ENCODE data around the gene BACH2.

DNA sequence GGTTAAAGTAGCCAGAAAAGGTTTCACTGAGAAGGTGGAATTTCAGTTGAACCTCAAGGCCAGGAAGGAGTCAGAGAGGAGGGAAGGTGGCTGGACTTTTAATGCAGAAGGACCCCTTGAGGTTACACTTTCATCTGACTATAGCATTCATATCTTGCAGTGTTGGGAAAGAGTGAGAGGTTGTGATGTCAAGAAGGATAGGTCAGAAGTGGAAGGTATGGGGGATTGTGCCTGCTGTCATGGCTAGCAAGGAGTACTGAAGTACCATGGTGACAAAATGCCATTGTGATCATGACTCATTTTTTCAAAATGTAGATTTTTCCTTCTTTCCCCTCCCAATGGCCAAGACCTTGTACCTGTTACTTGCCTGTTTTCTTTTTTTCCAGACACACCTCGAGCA lies 5.2 kb upstream of the BACH2 start:
- TF ChIP-seq POLR2A (IDR thresholded peaks at IDR 0.05; ENCODE audit: low read depth, low read length) (no peak), RFX5 (IDR thresholded peaks at IDR 0.05; ENCODE audit: low read depth, low read length) (no peak), NFE2L2 (IDR thresholded peaks at IDR 0.05; ENCODE audit: low read depth, low read length) (no peak), FOS (IDR thresholded peaks at IDR 0.05; ENCODE audit: low read depth, low read length) (no peak)
- TF ChIP-seq, protein P1, sequence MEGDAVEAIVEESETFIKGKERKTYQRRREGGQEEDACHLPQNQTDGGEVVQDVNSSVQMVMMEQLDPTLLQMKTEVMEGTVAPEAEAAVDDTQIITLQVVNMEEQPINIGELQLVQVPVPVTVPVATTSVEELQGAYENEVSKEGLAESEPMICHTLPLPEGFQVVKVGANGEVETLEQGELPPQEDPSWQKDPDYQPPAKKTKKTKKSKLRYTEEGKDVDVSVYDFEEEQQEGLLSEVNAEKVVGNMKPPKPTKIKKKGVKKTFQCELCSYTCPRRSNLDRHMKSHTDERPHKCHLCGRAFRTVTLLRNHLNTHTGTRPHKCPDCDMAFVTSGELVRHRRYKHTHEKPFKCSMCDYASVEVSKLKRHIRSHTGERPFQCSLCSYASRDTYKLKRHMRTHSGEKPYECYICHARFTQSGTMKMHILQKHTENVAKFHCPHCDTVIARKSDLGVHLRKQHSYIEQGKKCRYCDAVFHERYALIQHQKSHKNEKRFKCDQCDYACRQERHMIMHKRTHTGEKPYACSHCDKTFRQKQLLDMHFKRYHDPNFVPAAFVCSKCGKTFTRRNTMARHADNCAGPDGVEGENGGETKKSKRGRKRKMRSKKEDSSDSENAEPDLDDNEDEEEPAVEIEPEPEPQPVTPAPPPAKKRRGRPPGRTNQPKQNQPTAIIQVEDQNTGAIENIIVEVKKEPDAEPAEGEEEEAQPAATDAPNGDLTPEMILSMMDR (conservative IDR thresholded peaks at IDR 0.05; ENCODE audit: low read depth, low read length): no peak
- TF ChIP-seq, protein P2, sequence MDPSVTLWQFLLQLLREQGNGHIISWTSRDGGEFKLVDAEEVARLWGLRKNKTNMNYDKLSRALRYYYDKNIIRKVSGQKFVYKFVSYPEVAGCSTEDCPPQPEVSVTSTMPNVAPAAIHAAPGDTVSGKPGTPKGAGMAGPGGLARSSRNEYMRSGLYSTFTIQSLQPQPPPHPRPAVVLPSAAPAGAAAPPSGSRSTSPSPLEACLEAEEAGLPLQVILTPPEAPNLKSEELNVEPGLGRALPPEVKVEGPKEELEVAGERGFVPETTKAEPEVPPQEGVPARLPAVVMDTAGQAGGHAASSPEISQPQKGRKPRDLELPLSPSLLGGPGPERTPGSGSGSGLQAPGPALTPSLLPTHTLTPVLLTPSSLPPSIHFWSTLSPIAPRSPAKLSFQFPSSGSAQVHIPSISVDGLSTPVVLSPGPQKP (IDR thresholded peaks at IDR 0.05; ENCODE audit: borderline replicate concordance, low read depth, low read length): no peak
